ENCODE data around the gene MEGF11.

GRCh38 chr15:65931221-65931620 lies 322.3 kb downstream of the MEGF11 start:
- TF ChIP-seq JUNB (IDR thresholded peaks at IDR 0.05) (no peak), EHMT2 (IDR thresholded peaks at IDR 0.05; ENCODE audit: low read depth) (no peak), RFX5 (IDR thresholded peaks at IDR 0.05) (no peak), POLR2A (IDR thresholded peaks at IDR 0.05; ENCODE audit: low read length) (no peak)
- TF ChIP-seq, protein P1, sequence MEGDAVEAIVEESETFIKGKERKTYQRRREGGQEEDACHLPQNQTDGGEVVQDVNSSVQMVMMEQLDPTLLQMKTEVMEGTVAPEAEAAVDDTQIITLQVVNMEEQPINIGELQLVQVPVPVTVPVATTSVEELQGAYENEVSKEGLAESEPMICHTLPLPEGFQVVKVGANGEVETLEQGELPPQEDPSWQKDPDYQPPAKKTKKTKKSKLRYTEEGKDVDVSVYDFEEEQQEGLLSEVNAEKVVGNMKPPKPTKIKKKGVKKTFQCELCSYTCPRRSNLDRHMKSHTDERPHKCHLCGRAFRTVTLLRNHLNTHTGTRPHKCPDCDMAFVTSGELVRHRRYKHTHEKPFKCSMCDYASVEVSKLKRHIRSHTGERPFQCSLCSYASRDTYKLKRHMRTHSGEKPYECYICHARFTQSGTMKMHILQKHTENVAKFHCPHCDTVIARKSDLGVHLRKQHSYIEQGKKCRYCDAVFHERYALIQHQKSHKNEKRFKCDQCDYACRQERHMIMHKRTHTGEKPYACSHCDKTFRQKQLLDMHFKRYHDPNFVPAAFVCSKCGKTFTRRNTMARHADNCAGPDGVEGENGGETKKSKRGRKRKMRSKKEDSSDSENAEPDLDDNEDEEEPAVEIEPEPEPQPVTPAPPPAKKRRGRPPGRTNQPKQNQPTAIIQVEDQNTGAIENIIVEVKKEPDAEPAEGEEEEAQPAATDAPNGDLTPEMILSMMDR (IDR thresholded peaks at IDR 0.05): no peak
- TF ChIP-seq, protein P2, sequence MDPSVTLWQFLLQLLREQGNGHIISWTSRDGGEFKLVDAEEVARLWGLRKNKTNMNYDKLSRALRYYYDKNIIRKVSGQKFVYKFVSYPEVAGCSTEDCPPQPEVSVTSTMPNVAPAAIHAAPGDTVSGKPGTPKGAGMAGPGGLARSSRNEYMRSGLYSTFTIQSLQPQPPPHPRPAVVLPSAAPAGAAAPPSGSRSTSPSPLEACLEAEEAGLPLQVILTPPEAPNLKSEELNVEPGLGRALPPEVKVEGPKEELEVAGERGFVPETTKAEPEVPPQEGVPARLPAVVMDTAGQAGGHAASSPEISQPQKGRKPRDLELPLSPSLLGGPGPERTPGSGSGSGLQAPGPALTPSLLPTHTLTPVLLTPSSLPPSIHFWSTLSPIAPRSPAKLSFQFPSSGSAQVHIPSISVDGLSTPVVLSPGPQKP (IDR thresholded peaks at IDR 0.05; ENCODE audit: low read depth, low read length): no peak
